CD8-positive, alpha-beta memory T cell (primary cell): ENCODE results near the gene RECQL5. TPM values are rescaled to one million over a fixed set of nuclear protein-coding genes. Genes with fewer than 3 reads are reported as not detected.

Source experiments
- CTCF ChIA-PET: fragments of 350-600 bp; sonication (Branson Sonifier 250); formaldehyde crosslinking; loops from one replicate; lab custom pipeline; 2021; ENCODE audit warnings: antibody characterized with exemption; lab: Charles Lee
- POLR2A ChIA-PET: fragments of 350-600 bp; sonication (Branson Sonifier 250); formaldehyde crosslinking; loops from one replicate; lab custom pipeline; 2021; ENCODE audit warnings: antibody characterized with exemption; lab: Charles Lee
- DNase-seq, 5 donors: peaks; one replicate each; pipeline versions ENCODE4 v3.0.0 to v3.0.0-alpha.2; 2020 to 2022; ENCODE audit warnings: mixed read lengths in 1 of 5
- H3K27ac ChIP-seq: one replicate; pipeline ENCODE4 v1.7.0; 2013; ENCODE audit warnings: low read depth, mild to moderate bottlenecking, low read length, moderate library complexity
- H3K27me3 ChIP-seq: 2 replicates; pipeline ENCODE4 v1.7.0; 2013; ENCODE audit warnings: low read length, mild to moderate bottlenecking; ENCODE audit not compliant: insufficient read depth, poor library complexity, severe bottlenecking
- H3K36me3 ChIP-seq: 2 replicates; pipeline ENCODE4 v1.7.0; 2013; ENCODE audit warnings: mild to moderate bottlenecking, low read length, moderate library complexity; ENCODE audit not compliant: insufficient read depth
- H3K4me1 ChIP-seq: 2 replicates; pipeline ENCODE4 v1.7.0; 2013; ENCODE audit warnings: mild to moderate bottlenecking, low read length, moderate library complexity; ENCODE audit not compliant: insufficient read depth
- H3K4me3 ChIP-seq: 2 replicates; pipeline ENCODE4 v1.7.0; 2013; ENCODE audit warnings: mild to moderate bottlenecking, low read length
- H3K9me3 ChIP-seq: 2 replicates; pipeline ENCODE4 v1.7.0; 2013; ENCODE audit warnings: mild to moderate bottlenecking, low read length
- H3K27ac Mint-ChIP-seq, 8 donors: one replicate each; pipeline ENCODE4 v1.8.0; 2020 to 2021; ENCODE audit warnings: mixed read lengths in 8 of 8, mild to moderate bottlenecking in 6 of 8, inconsistent platforms in 3 of 8, moderate library complexity in 3 of 8
- H3K27me3 Mint-ChIP-seq, 2 donors: one replicate each; pipeline ENCODE4 v1.8.0; 2020 to 2021; ENCODE audit warnings: mixed read lengths in 2 of 2, mild to moderate bottlenecking in 1 of 2, moderate library complexity in 1 of 2
- H3K36me3 Mint-ChIP-seq, 3 donors: one replicate each; pipeline ENCODE4 v1.8.0; 2020 to 2021; ENCODE audit warnings: mixed read lengths in 3 of 3, inconsistent platforms in 1 of 3, mild to moderate bottlenecking in 1 of 3
- H3K4me1 Mint-ChIP-seq, 3 donors: one replicate each; pipeline ENCODE4 v1.8.0; 2020 to 2021; ENCODE audit warnings: mixed read lengths in 3 of 3, inconsistent platforms in 1 of 3, mild to moderate bottlenecking in 1 of 3
- H3K4me3 Mint-ChIP-seq, 7 donors: one replicate each; pipeline ENCODE4 v1.8.0; 2020 to 2021; ENCODE audit warnings: mixed read lengths in 7 of 7, mild to moderate bottlenecking in 6 of 7, moderate library complexity in 4 of 7, inconsistent platforms in 2 of 7
- H3K9me3 Mint-ChIP-seq, 5 donors: one replicate each; pipeline ENCODE4 v1.8.0; 2020 to 2022; ENCODE audit warnings: mixed read lengths in 5 of 5, mild to moderate bottlenecking in 3 of 5, moderate library complexity in 2 of 5, inconsistent platforms in 1 of 5
- polyA plus RNA-seq: library from polyadenylated mRNA; unstranded; fragments of 300-500 nt; fragmentation: Illumina TruSeq; gene quantifications from one replicate; pipeline ENCODE4 v1.2.3, GENCODE V29; 2021
- total RNA-seq, 2 experiments: library from RNA; stranded (reverse); gene quantifications; one replicate each; pipeline ENCODE4 v1.2.3, GENCODE V29; 2021

Gene RECQL5
- total and polyA plus RNA-seq, 3 experiments from 2014 or later, result 16.0 to 30.3 (median 28.5) TPM

- H3K9me3 ChIP-seq, result no peaks in the 10 kb centered on the region
- no peak overlapping the region for H3K27ac ChIP-seq
- H3K27me3 ChIP-seq, result no peaks in the 10 kb centered on the region
- H3K36me3 ChIP-seq, result no peaks in the 10 kb centered on the region
- Mint-ChIP-seq H3K27me3 (peaks cover 0 to 2% of the 10 kb centered on the region in 2 donors), H3K36me3 (peaks cover 0 to 7% (median 0%) of the 10 kb centered on the region in 3 donors), H3K4me1 (no peaks in the 10 kb centered on the region), H3K9me3 (no peaks in the 10 kb centered on the region), H3K4me3 (no peak overlapping the region), H3K27ac (peak overlapping the region in 1 of 8 donors; percentile 27)
- H3K4me3 ChIP-seq, result no peak overlapping the region
- CTCF ChIA-PET, result interaction anchor here (0.6 to 2.2 kb wide), 2 partner anchors 22 to 24 kb away, joined by 3 to 8 read pairs; partner anchors contain the start of gene SMIM5
- POLR2A ChIA-PET, result no interaction called here
- no peak for DNase-seq
- H3K4me1 ChIP-seq, result no peaks in the 10 kb centered on the region
These were observed 56.6 kb downstream of the RECQL5 start for GRCh38 chr17:75610103-75610984.

- ChIA-PET POLR2A (no interaction called here), CTCF (interaction anchor here (1.0 kb wide), 1 partner anchor 133 kb away, joined by 3 read pairs; no protein-coding TSS in a partner anchor)
- Histone ChIP-seq H3K27me3 (no peaks in the 10 kb centered on the region), H3K9me3 (no peaks in the 10 kb centered on the region), H3K27ac (no peak overlapping the region), H3K4me1 (no peaks in the 10 kb centered on the region), H3K36me3 (no peaks in the 10 kb centered on the region), H3K4me3 (no peak overlapping the region)
- Mint-ChIP-seq H3K4me1 (no peaks in the 10 kb centered on the region), H3K36me3 (peaks cover 0 to 7% (median 0%) of the 10 kb centered on the region in 3 donors), H3K27ac (no peak overlapping the region), H3K9me3 (no peaks in the 10 kb centered on the region), H3K4me3 (no peak overlapping the region), H3K27me3 (peaks cover 0 to 2% of the 10 kb centered on the region in 2 donors)
- no peak for DNase-seq
These were observed 59.9 kb downstream of the RECQL5 start for GRCh38 chr17:75607086-75607485.

GRCh38 chr17:75605790-75606189 lies 61.2 kb downstream of the RECQL5 start:
- H3K27me3 ChIP-seq, result no peaks in the 10 kb centered on the region
- ChIA-PET CTCF (no interaction called here), POLR2A (no interaction called here)
- no peaks in the 10 kb centered on the region for H3K36me3 ChIP-seq
- no peak overlapping the region for H3K27ac Mint-ChIP-seq
- H3K4me3 Mint-ChIP-seq, result no peak overlapping the region
- no peaks in the 10 kb centered on the region for H3K4me1 Mint-ChIP-seq
- peaks cover 0 to 2% of the 10 kb centered on the region in 2 donors for H3K27me3 Mint-ChIP-seq
- no peaks in the 10 kb centered on the region for H3K36me3 Mint-ChIP-seq
- H3K4me1 ChIP-seq, result no peaks in the 10 kb centered on the region
- no peak overlapping the region for H3K27ac ChIP-seq
- H3K4me3 ChIP-seq, result no peak overlapping the region
- no peak for DNase-seq
- H3K9me3 Mint-ChIP-seq, result no peaks in the 10 kb centered on the region
- H3K9me3 ChIP-seq, result no peaks in the 10 kb centered on the region

- H3K27me3 ChIP-seq, result no peaks in the 10 kb centered on the region
These were observed 62.8 kb downstream of the RECQL5 start for GRCh38 chr17:75604034-75604695.

GRCh38 chr17:75603123-75603522 lies 63.8 kb downstream of the RECQL5 start:
- Histone ChIP-seq H3K27ac (no peak overlapping the region), H3K4me3 (no peak overlapping the region), H3K27me3 (no peaks in the 10 kb centered on the region), H3K9me3 (no peaks in the 10 kb centered on the region), H3K4me1 (no peaks in the 10 kb centered on the region), H3K36me3 (no peaks in the 10 kb centered on the region)
- peak overlapping the region in 1 of 8 donors; percentile 40 for H3K27ac Mint-ChIP-seq
- H3K36me3 Mint-ChIP-seq, result no peaks in the 10 kb centered on the region
- peaks cover 0 to 2% of the 10 kb centered on the region in 2 donors for H3K27me3 Mint-ChIP-seq
- CTCF ChIA-PET, result interaction anchor here (1.2 to 1.5 kb wide), 2 partner anchors 145 to 147 kb away, joined by 3 read pairs; no protein-coding TSS in a partner anchor
- POLR2A ChIA-PET, result no interaction called here
- no peak for DNase-seq
- no peaks in the 10 kb centered on the region for H3K4me1 Mint-ChIP-seq
- H3K4me3 Mint-ChIP-seq, result no peak overlapping the region
- no peaks in the 10 kb centered on the region for H3K9me3 Mint-ChIP-seq

More at GRCh38 chr17:75604034-75604695, 62.8 kb downstream of the RECQL5 start:
- DNase-seq, result peak in 1 of 5 donors; percentile 33
- Mint-ChIP-seq H3K4me1 (no peaks in the 10 kb centered on the region), H3K27me3 (peaks cover 0 to 2% of the 10 kb centered on the region in 2 donors), H3K4me3 (no peak overlapping the region), H3K36me3 (no peaks in the 10 kb centered on the region), H3K27ac (peak overlapping the region in 3 of 8 donors; percentile 47 to 76 (median 64)), H3K9me3 (no peaks in the 10 kb centered on the region)
- CTCF ChIA-PET, result interaction anchor here (1.2 kb wide), 1 partner anchor 144 kb away, joined by 3 read pairs; no protein-coding TSS in a partner anchor
- POLR2A ChIA-PET, result no interaction called here
- Histone ChIP-seq H3K4me3 (no peak overlapping the region), H3K36me3 (no peaks in the 10 kb centered on the region), H3K4me1 (no peaks in the 10 kb centered on the region), H3K27ac (no peak overlapping the region), H3K9me3 (no peaks in the 10 kb centered on the region)

GRCh38 chr17:75602644-75603043 lies 64.3 kb downstream of the RECQL5 start:
- Histone ChIP-seq H3K27ac (no peak overlapping the region), H3K4me1 (no peaks in the 10 kb centered on the region), H3K4me3 (no peak overlapping the region), H3K9me3 (no peaks in the 10 kb centered on the region), H3K27me3 (no peaks in the 10 kb centered on the region), H3K36me3 (no peaks in the 10 kb centered on the region)
- POLR2A ChIA-PET, result no interaction called here
- Mint-ChIP-seq H3K4me3 (no peak overlapping the region), H3K27me3 (peaks cover 0 to 2% of the 10 kb centered on the region in 2 donors), H3K36me3 (no peaks in the 10 kb centered on the region), H3K9me3 (no peaks in the 10 kb centered on the region), H3K4me1 (no peaks in the 10 kb centered on the region), H3K27ac (peak overlapping the region in 1 of 8 donors; percentile 54)
- CTCF ChIA-PET, result interaction anchor here (1.2 to 1.7 kb wide), 3 partner anchors 30 to 147 kb away, joined by 3 read pairs; no protein-coding TSS in a partner anchor
- DNase-seq, result no peak

GRCh38 chr17:75601057-75601987 lies 65.6 kb downstream of the RECQL5 start:
- Histone ChIP-seq H3K9me3 (no peaks in the 10 kb centered on the region), H3K36me3 (no peaks in the 10 kb centered on the region), H3K27me3 (no peaks in the 10 kb centered on the region), H3K27ac (no peak overlapping the region), H3K4me3 (no peak overlapping the region), H3K4me1 (no peaks in the 10 kb centered on the region)
- POLR2A ChIA-PET, result no interaction called here
- CTCF ChIA-PET, result interaction anchor here (1.0 to 1.8 kb wide), 5 partner anchors 29 to 85 kb away, joined by 3 to 5 read pairs (median 3); partner anchors contain the start of gene TSEN54
- Mint-ChIP-seq H3K27me3 (peaks cover 0 to 2% of the 10 kb centered on the region in 2 donors), H3K9me3 (no peaks in the 10 kb centered on the region), H3K4me3 (no peak overlapping the region), H3K4me1 (no peaks in the 10 kb centered on the region), H3K27ac (peak overlapping the region in 1 of 8 donors; percentile 60), H3K36me3 (no peaks in the 10 kb centered on the region)
- peak; percentile 35 to 71 (median 49) for DNase-seq
